GM23338 (cell line): ENCODE data around the gene KCNF1.

Experiments used
- CREB1 ChIP-seq: fragments of 250-450 bp; sonication (Bioruptor Pico); IDR thresholded peaks from 2 replicates; pipeline ENCODE4 v1.5.0; 2020; ENCODE audit warnings: low read depth, mild to moderate bottlenecking, moderate library complexity
- CTCF ChIP-seq, 2 experiments: fragments of 200-600 bp in 1 of 2; sonication (generic) in 1 of 2; conservative IDR thresholded peaks; 2 replicates each; pipeline versions ENCODE4 v1.5.1 to v1.6.1; 2016 to 2017; ENCODE audit warnings: antibody characterized with exemption in 2 of 2, low read depth in 2 of 2, mild to moderate bottlenecking in 2 of 2, moderate library complexity in 1 of 2
- ETS1 ChIP-seq: IDR thresholded peaks from 2 replicates; pipeline ENCODE4 v1.6.1; 2016; ENCODE audit warnings: antibody characterized with exemption
- EZH2 ChIP-seq: fragments of 200-600 bp; sonication (generic); IDR thresholded peaks from one replicate; pipeline ENCODE4 v1.8.0; 2017; ENCODE audit warnings: antibody characterized with exemption, mild to moderate bottlenecking, low read depth; ENCODE audit not compliant: unreplicated experiment
- EZH2phosphoT487 ChIP-seq: fragments of 200-600 bp; sonication (generic); IDR thresholded peaks from one replicate; pipeline ENCODE4 v1.8.1; 2018; ENCODE audit warnings: antibody characterized with exemption; ENCODE audit not compliant: unreplicated experiment
- JUNB ChIP-seq: IDR thresholded peaks from one replicate; pipeline ENCODE4 v1.6.1; 2016; ENCODE audit warnings: antibody characterized with exemption; ENCODE audit not compliant: unreplicated experiment
- NANOG ChIP-seq: IDR thresholded peaks from 2 replicates; pipeline ENCODE4 v1.6.1; 2016; ENCODE audit warnings: antibody characterized with exemption, borderline replicate concordance
- POLR2AphosphoS5 ChIP-seq: IDR thresholded peaks from 2 replicates; pipeline ENCODE4 v1.6.1; 2016; ENCODE audit warnings: antibody characterized with exemption, low read depth
- REST ChIP-seq: IDR thresholded peaks from one replicate; pipeline ENCODE4 v1.6.1; 2018; ENCODE audit warnings: antibody characterized with exemption; ENCODE audit not compliant: unreplicated experiment
- STAT1 ChIP-seq: IDR thresholded peaks from one replicate; pipeline ENCODE4 v1.6.1; 2016; ENCODE audit warnings: antibody characterized with exemption; ENCODE audit not compliant: unreplicated experiment
- ZNF114 ChIP-seq: fragments of 250-450 bp; sonication (Bioruptor Pico); IDR thresholded peaks from 2 replicates; pipeline ENCODE4 v1.5.0; 2020; ENCODE audit warnings: mild to moderate bottlenecking, moderate library complexity
- ZNF331 ChIP-seq: fragments of 250-450 bp; sonication (Bioruptor Pico); IDR thresholded peaks from 2 replicates; pipeline ENCODE4 v1.5.0; 2020; ENCODE audit warnings: low read depth, mild to moderate bottlenecking, moderate library complexity

- no peak for TF ChIP-seq REST
- no peak; a peak in 1 of 4 replicates for TF ChIP-seq CTCF (conservative IDR thresholded peaks at IDR 0.05; ENCODE audit: low read depth in 2 of 2)
- no peak for TF ChIP-seq STAT1
- no peak for TF ChIP-seq POLR2AphosphoS5
- no peak for TF ChIP-seq JUNB
- no peak for TF ChIP-seq CREB1
- TF ChIP-seq ETS1, result no peak
- no peak for TF ChIP-seq EZH2
- TF ChIP-seq EZH2phosphoT487, result no peak
- no peak for TF ChIP-seq NANOG
- TF ChIP-seq ZNF114, result no peak
- no peak for TF ChIP-seq ZNF331 (CRISPR knock-in tag)
These were observed 14.6 kb downstream of the KCNF1 start for GRCh38 chr2:10926191-10926820.
